Measurements from ENCODE around the gene SF3B4. TPM values are rescaled to one million over a fixed set of nuclear protein-coding genes. Genes with fewer than 3 reads are reported as not detected.

Gene SF3B4
- total RNA-seq, 2 experiments from 2014 or later, result 67.1 to 67.6 TPM

DNA sequence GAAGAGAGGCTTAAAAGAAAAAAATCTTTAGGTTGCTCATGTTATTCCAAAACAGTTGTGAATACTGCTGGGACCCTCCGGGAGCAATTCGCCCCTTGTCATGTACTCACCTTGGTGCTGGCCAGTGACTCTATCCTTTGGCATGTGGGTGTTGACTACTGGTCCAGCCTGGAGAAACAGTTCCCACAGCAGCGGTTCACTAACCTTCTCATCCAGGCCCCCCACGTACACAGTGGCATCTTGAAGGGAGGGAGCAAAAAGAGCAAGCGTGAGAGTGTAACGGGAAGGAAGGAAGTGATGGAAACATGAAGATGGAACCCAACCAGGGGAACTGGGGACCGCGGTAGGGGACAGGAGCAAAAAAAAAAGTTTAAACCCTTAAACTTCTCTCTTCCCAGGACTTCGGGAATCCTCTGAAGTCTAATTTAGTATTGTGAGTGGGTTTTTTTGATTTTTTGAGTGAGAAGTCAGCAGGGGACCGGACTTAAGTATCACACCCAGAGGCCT is 494 bp downstream of the SF3B4 start:
- CTCF ChIA-PET, result no interaction called here
- H3K27ac Mint-ChIP-seq, result peak overlapping the region; percentile 94
- POLR2A ChIA-PET, result interaction anchor here (4.2 to 7.2 kb wide), 2 partner anchors 40 to 41 kb away, joined by 19 to 62 read pairs; a partner anchor contains a TSS
- peaks cover 35% of the 10 kb centered on the region for H3K4me1 Mint-ChIP-seq (ENCODE audit: low read depth)
- TF ChIP-seq, protein P1, sequence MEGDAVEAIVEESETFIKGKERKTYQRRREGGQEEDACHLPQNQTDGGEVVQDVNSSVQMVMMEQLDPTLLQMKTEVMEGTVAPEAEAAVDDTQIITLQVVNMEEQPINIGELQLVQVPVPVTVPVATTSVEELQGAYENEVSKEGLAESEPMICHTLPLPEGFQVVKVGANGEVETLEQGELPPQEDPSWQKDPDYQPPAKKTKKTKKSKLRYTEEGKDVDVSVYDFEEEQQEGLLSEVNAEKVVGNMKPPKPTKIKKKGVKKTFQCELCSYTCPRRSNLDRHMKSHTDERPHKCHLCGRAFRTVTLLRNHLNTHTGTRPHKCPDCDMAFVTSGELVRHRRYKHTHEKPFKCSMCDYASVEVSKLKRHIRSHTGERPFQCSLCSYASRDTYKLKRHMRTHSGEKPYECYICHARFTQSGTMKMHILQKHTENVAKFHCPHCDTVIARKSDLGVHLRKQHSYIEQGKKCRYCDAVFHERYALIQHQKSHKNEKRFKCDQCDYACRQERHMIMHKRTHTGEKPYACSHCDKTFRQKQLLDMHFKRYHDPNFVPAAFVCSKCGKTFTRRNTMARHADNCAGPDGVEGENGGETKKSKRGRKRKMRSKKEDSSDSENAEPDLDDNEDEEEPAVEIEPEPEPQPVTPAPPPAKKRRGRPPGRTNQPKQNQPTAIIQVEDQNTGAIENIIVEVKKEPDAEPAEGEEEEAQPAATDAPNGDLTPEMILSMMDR (IDR thresholded peaks at IDR 0.05), result no peak
- H3K9me3 Mint-ChIP-seq, result no peaks in the 10 kb centered on the region
- no peaks in the 10 kb centered on the region for H3K27me3 Mint-ChIP-seq
- H3K36me3 Mint-ChIP-seq (ENCODE audit: low read depth), result peaks cover 45% of the 10 kb centered on the region
- ATAC-seq (no peak), DNase-seq (no peak)
- H3K4me3 Mint-ChIP-seq, result peak overlapping the region; percentile 99
- intact Hi-C loops (cut with micrococcal nuclease), result loop anchor here (2.0 kb wide), 1 partner anchor 38 kb away; no protein-coding TSS in a partner anchor

DNA sequence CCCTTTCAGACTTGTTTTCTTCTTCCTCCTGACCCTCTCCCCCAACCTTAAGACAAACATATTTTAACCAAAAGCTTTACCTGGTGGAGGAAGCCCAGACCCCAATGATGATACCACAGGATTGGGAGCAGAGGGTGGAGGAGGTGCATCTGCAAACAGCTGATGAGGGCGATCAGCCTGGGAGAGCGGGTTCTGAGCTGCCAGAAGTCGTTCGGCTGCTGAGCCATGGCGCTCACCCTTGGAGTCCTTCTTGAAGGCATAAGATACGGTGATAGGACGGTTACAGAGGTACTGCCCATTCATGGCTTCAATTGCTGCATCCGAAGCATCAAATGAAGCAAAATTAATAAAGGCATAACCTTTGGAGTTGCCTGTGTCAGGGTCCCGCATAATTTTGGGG is 1.3 kb downstream of the SF3B4 start:
- Mint-ChIP-seq H3K4me1 (ENCODE audit: low read depth) (peaks cover 30% of the 10 kb centered on the region), H3K27ac (peak overlapping the region; percentile 40), H3K9me3 (no peaks in the 10 kb centered on the region), H3K4me3 (peak overlapping the region; percentile 99), H3K36me3 (ENCODE audit: low read depth) (peaks cover 51% of the 10 kb centered on the region), H3K27me3 (no peaks in the 10 kb centered on the region)
- ChIA-PET POLR2A (interaction anchor here (2.6 to 4.2 kb wide), 2 partner anchors 38 to 40 kb away, joined by 14 to 19 read pairs; a partner anchor contains a TSS), CTCF (no interaction called here)
- DNase-seq (no peak), ATAC-seq (no peak)
- TF ChIP-seq, protein P1 (IDR thresholded peaks at IDR 0.05), result no peak
- intact Hi-C loops (cut with micrococcal nuclease), result loop anchor here (2.0 kb wide), 1 partner anchor 37 kb away; no protein-coding TSS in a partner anchor

DNA sequence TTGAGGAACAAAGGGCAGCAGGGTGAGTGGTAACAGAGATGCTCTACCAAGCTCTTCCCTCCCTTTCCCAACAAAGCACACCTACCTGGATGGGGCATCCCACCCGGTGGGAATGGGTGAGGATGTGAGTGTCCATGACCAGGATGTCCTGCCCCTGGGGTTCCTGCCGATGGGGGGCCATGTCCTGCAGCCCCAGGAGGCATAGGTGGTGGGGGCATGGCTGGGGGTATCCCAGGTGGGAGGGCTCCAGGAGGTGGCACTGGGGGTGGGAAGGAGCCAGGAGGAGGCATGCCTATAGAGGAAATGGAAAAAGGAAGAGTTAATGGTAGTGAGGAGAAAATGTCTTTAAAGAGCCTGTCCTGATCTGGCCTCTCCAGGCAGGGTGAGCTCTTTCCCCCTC is 1.9 kb downstream of the SF3B4 start:
- POLR2A ChIA-PET, result interaction anchor here (1.2 to 4.2 kb wide), 3 partner anchors 9 to 39 kb away, joined by 3 to 19 read pairs (median 14); a partner anchor contains a TSS
- TF ChIP-seq, protein P1 (IDR thresholded peaks at IDR 0.05), result no peak
- Mint-ChIP-seq H3K27me3 (no peaks in the 10 kb centered on the region), H3K27ac (peak overlapping the region; percentile 40), H3K9me3 (no peaks in the 10 kb centered on the region), H3K4me1 (ENCODE audit: low read depth) (peaks cover 27% of the 10 kb centered on the region), H3K4me3 (peak overlapping the region; percentile 99), H3K36me3 (ENCODE audit: low read depth) (peaks cover 51% of the 10 kb centered on the region)
- no peak for ATAC-seq
- CTCF ChIA-PET, result interaction anchor here (1.5 kb wide), 1 partner anchor 36 kb away, joined by 3 read pairs; no protein-coding TSS in a partner anchor
- no peak for DNase-seq
- intact Hi-C loops (cut with micrococcal nuclease), result loop anchor here (2.0 kb wide), 1 partner anchor 37 kb away; no protein-coding TSS in a partner anchor

DNA sequence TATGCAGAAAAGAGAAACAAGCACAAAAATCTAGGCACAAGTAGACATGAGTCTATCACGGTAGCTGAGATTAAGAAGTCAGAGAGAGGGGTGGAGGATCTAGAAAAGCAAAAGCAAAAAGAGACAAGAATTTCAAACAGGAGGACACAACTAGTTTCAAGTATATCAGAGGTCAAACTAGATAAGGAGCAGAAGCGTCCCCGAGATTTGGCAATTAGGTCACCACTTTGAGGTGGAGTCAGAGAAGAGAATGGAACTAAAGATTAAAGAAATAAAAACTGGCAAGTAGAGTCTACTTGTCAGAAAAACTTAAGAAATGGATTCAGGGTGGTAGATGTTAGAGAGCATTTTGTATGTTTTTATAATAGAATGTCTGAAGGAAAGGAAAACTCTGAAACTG is 2.3 kb downstream of the SF3B4 start:
- Mint-ChIP-seq H3K9me3 (no peaks in the 10 kb centered on the region), H3K4me3 (peak overlapping the region; percentile 99), H3K36me3 (ENCODE audit: low read depth) (peaks cover 51% of the 10 kb centered on the region), H3K27ac (no peak overlapping the region), H3K4me1 (ENCODE audit: low read depth) (peaks cover 27% of the 10 kb centered on the region), H3K27me3 (no peaks in the 10 kb centered on the region)
- DNase-seq (no peak), ATAC-seq (no peak)
- TF ChIP-seq, protein P1 (IDR thresholded peaks at IDR 0.05), result no peak
- ChIA-PET POLR2A (interaction anchor here (1.2 to 4.2 kb wide), 3 partner anchors 9 to 39 kb away, joined by 3 to 19 read pairs (median 14); a partner anchor contains a TSS), CTCF (interaction anchor here (1.5 kb wide), 1 partner anchor 37 kb away, joined by 3 read pairs; no protein-coding TSS in a partner anchor)
- intact Hi-C loops (cut with micrococcal nuclease), result no loop called here

DNA sequence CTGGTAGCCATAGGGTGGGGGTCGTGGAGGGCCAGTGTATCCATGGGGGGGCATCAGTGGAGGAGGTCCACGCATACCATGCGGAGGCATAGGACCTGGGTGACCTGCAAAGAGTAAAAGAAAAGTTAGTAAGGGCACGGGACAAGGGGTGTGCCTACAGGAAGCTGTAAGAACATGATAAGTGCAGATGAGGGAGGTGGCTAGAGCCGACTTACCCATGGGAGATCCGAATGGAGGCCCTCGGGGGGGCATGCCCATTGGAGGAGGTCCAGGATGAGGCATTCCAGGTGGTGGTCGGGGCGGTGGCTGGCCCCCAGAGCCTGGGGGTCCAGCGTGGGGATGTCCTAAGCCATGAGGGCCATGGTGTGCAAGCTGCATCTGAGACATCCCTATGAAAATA is 4.0 kb downstream of the SF3B4 start:
- Mint-ChIP-seq H3K9me3 (no peaks in the 10 kb centered on the region), H3K4me1 (ENCODE audit: low read depth) (peaks cover 26% of the 10 kb centered on the region), H3K4me3 (no peak overlapping the region), H3K27me3 (no peaks in the 10 kb centered on the region), H3K27ac (no peak overlapping the region), H3K36me3 (ENCODE audit: low read depth) (peaks cover 51% of the 10 kb centered on the region)
- ATAC-seq, result no peak
- ChIA-PET CTCF (interaction anchor here (1.2 kb wide), 1 partner anchor 35 kb away, joined by 3 read pairs; no protein-coding TSS in a partner anchor), POLR2A (interaction anchor here (1.4 to 4.2 kb wide), 3 partner anchors 24 to 37 kb away, joined by 4 to 19 read pairs (median 6); partner anchors contain the start of gene BOLA1)
- no peak for DNase-seq
- intact Hi-C loops (cut with micrococcal nuclease), result no loop called here
- TF ChIP-seq, protein P1 (IDR thresholded peaks at IDR 0.05), result no peak

Data from activated CD8-positive, alpha-beta T cell treated with anti-CD3 and anti-CD28 coated beads for 36 hours (primary cell).